HCT116 (cell line): ENCODE results near the gene COPA. TPM values are rescaled to one million over a fixed set of nuclear protein-coding genes. Genes with fewer than 3 reads are reported as not detected.
"Not testable (repeated sequence)": the region's sequence is repeated elsewhere in the genome, so short reads cannot be mapped to it uniquely, and the experiment has no call there.

Experiments
- ATAC-seq: fragments of 200-7000 bp; cut with Tn5 transposase; 2 replicates; pipeline ENCODE4 v1.9.1; 2020; ENCODE audit warnings: mild to moderate bottlenecking, moderate library complexity
- BruUV-seq: library from RNA; stranded (reverse); fragments of 400-500 nt; replicated peaks from 2 replicates; lab custom pipeline; 2021; lab: Mats Ljungman, UMichigan
- CTCF ChIA-PET: fragments of 300-600 bp; sonication (Branson Sonifier 250); formaldehyde crosslinking; loops from one replicate; lab custom pipeline; 2021; ENCODE audit warnings: antibody characterized with exemption; lab: Charles Lee
- POLR2A ChIA-PET: fragments of 300-600, 350-600 bp; sonication (Branson Sonifier 250); formaldehyde crosslinking; loops from one replicate; lab custom pipeline; 2021; ENCODE audit warnings: antibody characterized with exemption; lab: Charles Lee
- RAD21 ChIA-PET, 2 experiments: fragments of 300-600 bp; sonication (Branson Sonifier 250); formaldehyde crosslinking; loops; one replicate each; lab custom pipeline; 2023; ENCODE audit warnings: low total read pairs in 2 of 2; ENCODE audit not compliant: uncharacterized antibody in 2 of 2, unreplicated experiment in 2 of 2, low non-redundant PET in 1 of 2; lab: Charles Lee
- DNase-seq: peaks from one replicate; pipeline ENCODE4 v3.0.0-alpha.2; 2010; ENCODE audit warnings: low read depth, low spot score
- H2AFZ ChIP-seq: fragments of 200-600 bp; shearing (Covaris generic), sonication (generic); 2 replicates; pipeline ENCODE4 v1.6.1; 2017; ENCODE audit warnings: low read depth, mixed run types, mixed read lengths, antibody characterized with exemption, low read length; ENCODE audit not compliant: poor library complexity, severe bottlenecking
- H3K27ac ChIP-seq: 2 replicates; pipeline ENCODE4 v1.5.1; 2012; ENCODE audit warnings: low read depth, low read length
- H3K27me3 ChIP-seq: fragments of 200-600 bp; sonication (generic); 2 replicates; pipeline ENCODE4 v1.6.1; 2016; ENCODE audit warnings: mixed run types, low read length, mixed read lengths; ENCODE audit not compliant: insufficient read depth
- H3K36me3 ChIP-seq, 2 experiments: fragments of 200-500 bp in 1 of 2; fragments of 200-600 bp in 1 of 2; sonication (Bioruptor generic) in 1 of 2; sonication (generic) in 1 of 2; 2 replicates each; pipeline versions ENCODE4 v1.5.1 to v1.6.1; 2014 to 2016; ENCODE audit warnings: low read length in 2 of 2, inconsistent platforms in 1 of 2, mixed read lengths in 1 of 2, mixed run types in 1 of 2; ENCODE audit not compliant: insufficient read depth in 2 of 2, control insufficient read depth in 1 of 2
- H3K4me1 ChIP-seq, 2 experiments: fragments of 200-600 bp in 1 of 2; sonication (generic) in 1 of 2; 2 replicates each; pipeline versions ENCODE4 v1.5.1 to v1.6.1; 2012 to 2017; ENCODE audit warnings: low read length in 2 of 2, inconsistent platforms in 1 of 2, mild to moderate bottlenecking in 1 of 2, mixed read lengths in 1 of 2, mixed run types in 1 of 2, moderate library complexity in 1 of 2; ENCODE audit not compliant: insufficient read depth in 2 of 2, control insufficient read depth in 1 of 2
- H3K4me2 ChIP-seq: fragments of 200-600 bp; sonication (generic); 2 replicates; pipeline ENCODE4 v1.6.1; 2017; ENCODE audit warnings: mixed run types, low read length, mixed read lengths
- H3K4me3 ChIP-seq, 2 experiments: fragments of 200-600 bp in 1 of 2; sonication (generic) in 1 of 2; replicated peaks in 1 of 2; 2 replicates each; pipeline ENCODE4 v1.5.1; 2011 to 2016; ENCODE audit warnings: low read length in 2 of 2, control low read depth in 1 of 2, low read depth in 1 of 2, mild to moderate bottlenecking in 1 of 2, mixed read lengths in 1 of 2, mixed run types in 1 of 2
- H3K79me2 ChIP-seq: fragments of 200-600 bp; sonication (generic); 2 replicates; pipeline ENCODE4 v1.6.1; 2017; ENCODE audit warnings: mild to moderate bottlenecking, mixed run types, low read length, moderate library complexity, mixed read lengths; ENCODE audit not compliant: insufficient read depth
- H3K9ac ChIP-seq: fragments of 200-600 bp; sonication (generic); 2 replicates; pipeline ENCODE4 v1.6.1; 2016; ENCODE audit warnings: low read length, mixed read lengths
- H3K9me2 ChIP-seq: fragments of 200-600 bp; sonication (generic), shearing (Covaris generic); 2 replicates; pipeline ENCODE4 v1.6.1; 2017; ENCODE audit warnings: mixed run types, mild to moderate bottlenecking, moderate library complexity; ENCODE audit not compliant: insufficient read depth
- H3K9me3 ChIP-seq, 2 experiments: fragments of 200-500 bp in 1 of 2; fragments of 200-600 bp in 1 of 2; sonication (Bioruptor generic) in 1 of 2; sonication (generic) in 1 of 2; 2 replicates each; pipeline ENCODE4 v1.6.1; 2014 to 2017; ENCODE audit warnings: low read length in 2 of 2, mixed read lengths in 2 of 2, inconsistent platforms in 1 of 2, low read depth in 1 of 2, mild to moderate bottlenecking in 1 of 2, mixed run types in 1 of 2, moderate library complexity in 1 of 2; ENCODE audit not compliant: control insufficient read depth in 1 of 2, insufficient read depth in 1 of 2
- H4K20me1 ChIP-seq: fragments of 200-600 bp; sonication (generic), shearing (Covaris generic); 2 replicates; pipeline ENCODE4 v1.6.1; 2017; ENCODE audit warnings: mixed run types, mild to moderate bottlenecking, moderate library complexity; ENCODE audit not compliant: insufficient read depth
- TCF7L2 ChIP-seq: IDR thresholded peaks from 2 replicates; pipeline ENCODE4 v1.7.0; 2011; ENCODE audit warnings: borderline replicate concordance, inconsistent platforms; ENCODE audit not compliant: insufficient read depth, insufficient read length; ENCODE audit errors: extremely low read depth
- ZFX ChIP-seq: fragments of 450-650 bp; IDR thresholded peaks from 2 replicates; pipeline ENCODE4 v1.6.1; 2017
- intact Hi-C: fragments of 100-400 bp; cut with micrococcal nuclease; formaldehyde crosslinking; loops from 2 replicates; pipeline ENCODE4 v1.10.0; 2022
- total RNA-seq: library from RNA; stranded (reverse); gene quantifications from one replicate; pipeline ENCODE4 v1.2.1, GENCODE V29; 2021; ENCODE audit not compliant: unreplicated experiment
- TF ChIP-seq, protein P1 (sequence below): IDR thresholded peaks from 2 replicates; pipeline ENCODE4 v1.6.1; 2012; ENCODE audit warnings: low read depth

The COPA gene
- total RNA-seq, 1 experiment from 2014 or later = 132 TPM

DNA sequence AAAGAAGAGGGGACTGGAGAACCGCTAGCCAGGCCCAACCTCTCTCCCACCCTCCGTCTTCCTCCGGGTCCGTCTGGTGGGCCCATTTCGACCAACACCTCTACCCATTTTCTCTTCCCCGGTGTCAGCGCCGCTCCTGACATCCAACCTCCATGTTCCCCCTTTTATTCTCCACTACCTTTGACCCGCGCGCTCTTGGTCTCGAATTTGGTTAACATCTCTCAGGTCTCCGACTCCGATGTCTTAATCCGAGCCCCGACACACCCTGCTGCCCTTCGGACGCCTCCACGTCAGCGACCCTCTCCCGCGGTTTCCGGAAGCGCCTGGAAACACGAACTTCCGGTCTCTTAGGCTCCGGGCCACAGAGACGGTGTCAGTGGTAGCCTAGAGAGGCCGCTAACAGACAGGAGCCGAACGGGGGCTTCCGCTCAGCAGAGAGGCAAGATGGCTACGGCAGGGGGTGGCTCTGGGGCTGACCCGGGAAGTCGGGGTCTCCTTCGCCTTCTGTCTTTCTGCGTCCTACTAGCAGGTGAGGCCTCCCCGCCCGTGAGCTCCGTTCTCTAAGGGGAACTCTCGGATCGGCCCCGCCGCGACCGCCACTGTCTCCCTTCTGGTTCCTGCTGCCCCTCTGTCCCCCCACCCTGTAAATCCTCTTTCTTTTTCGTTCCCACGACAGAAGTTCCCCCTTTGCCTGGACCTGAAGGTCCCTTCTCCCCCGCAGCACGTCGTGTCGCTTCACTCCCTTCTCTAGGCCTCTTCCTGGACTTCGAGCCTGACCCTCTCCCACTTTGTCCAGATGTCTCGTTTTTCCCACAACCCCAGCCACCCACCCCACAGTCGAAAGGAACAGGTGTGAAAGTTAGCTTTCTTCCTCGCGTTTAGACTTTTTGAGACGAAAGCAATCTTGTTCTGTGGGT, at the start of gene COPA, which contains the start of gene NCSTN (continued):
- TF ChIP-seq, protein P1, sequence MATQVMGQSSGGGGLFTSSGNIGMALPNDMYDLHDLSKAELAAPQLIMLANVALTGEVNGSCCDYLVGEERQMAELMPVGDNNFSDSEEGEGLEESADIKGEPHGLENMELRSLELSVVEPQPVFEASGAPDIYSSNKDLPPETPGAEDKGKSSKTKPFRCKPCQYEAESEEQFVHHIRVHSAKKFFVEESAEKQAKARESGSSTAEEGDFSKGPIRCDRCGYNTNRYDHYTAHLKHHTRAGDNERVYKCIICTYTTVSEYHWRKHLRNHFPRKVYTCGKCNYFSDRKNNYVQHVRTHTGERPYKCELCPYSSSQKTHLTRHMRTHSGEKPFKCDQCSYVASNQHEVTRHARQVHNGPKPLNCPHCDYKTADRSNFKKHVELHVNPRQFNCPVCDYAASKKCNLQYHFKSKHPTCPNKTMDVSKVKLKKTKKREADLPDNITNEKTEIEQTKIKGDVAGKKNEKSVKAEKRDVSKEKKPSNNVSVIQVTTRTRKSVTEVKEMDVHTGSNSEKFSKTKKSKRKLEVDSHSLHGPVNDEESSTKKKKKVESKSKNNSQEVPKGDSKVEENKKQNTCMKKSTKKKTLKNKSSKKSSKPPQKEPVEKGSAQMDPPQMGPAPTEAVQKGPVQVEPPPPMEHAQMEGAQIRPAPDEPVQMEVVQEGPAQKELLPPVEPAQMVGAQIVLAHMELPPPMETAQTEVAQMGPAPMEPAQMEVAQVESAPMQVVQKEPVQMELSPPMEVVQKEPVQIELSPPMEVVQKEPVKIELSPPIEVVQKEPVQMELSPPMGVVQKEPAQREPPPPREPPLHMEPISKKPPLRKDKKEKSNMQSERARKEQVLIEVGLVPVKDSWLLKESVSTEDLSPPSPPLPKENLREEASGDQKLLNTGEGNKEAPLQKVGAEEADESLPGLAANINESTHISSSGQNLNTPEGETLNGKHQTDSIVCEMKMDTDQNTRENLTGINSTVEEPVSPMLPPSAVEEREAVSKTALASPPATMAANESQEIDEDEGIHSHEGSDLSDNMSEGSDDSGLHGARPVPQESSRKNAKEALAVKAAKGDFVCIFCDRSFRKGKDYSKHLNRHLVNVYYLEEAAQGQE = no peak
- TF ChIP-seq TCF7L2 = peak; percentile 73
- peak; percentile 35 for TF ChIP-seq ZFX

DNA sequence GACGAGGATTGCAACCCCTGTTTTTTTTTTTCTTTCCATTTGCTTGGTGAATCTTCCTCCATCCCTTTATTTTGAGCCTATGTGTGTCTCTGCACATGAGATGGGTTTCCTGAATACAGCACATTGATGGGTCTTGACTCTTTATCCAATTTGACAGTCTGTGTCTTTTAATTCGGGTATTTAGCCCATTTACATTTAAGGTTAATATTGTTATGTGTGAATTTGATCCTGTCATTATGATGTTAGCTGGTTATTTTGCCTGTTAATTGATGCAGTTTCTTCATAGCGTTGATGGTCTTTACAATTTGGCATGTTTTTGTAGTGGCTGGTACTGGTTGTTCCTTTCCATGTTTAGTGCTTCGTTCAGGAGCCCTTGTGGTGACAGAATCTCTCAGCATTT, 45.4 kb upstream of the COPA start:
- H3K79me2 ChIP-seq, H3K36me3 ChIP-seq, H3K9ac ChIP-seq, CTCF ChIA-PET, H3K27ac ChIP-seq, H3K9me3 ChIP-seq, H3K4me2 ChIP-seq, BruUV-seq, DNase-seq, intact Hi-C loops, H3K9me2 ChIP-seq, ATAC-seq, H4K20me1 ChIP-seq, H3K27me3 ChIP-seq, H3K4me1 ChIP-seq, RAD21 ChIA-PET, H3K4me3 ChIP-seq, H2AFZ ChIP-seq: not testable (repeated sequence)
- POLR2A ChIA-PET = interaction anchor here (0.7 kb wide), 1 partner anchor 35 kb away, joined by 3 read pairs; no protein-coding TSS in a partner anchor

DNA sequence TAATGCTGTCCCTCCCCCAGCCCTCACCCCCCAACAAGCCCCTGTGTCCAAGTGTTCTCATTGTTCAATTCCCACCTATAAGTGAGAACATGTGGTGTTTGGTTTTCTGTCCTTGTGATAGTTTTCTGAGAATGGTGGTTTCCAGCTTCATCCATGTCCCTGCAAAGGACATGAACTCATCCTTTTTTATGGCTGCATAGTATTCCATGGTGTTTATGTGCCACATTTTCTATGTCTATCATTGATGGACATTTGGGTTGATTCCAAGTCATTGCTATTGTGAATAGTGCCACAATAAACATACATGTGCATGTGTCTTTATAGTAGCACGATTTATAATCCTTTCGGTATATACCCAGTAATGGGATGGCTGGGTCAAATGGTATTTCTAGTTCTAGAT, 41.8 kb upstream of the COPA start:
- H3K9me2 ChIP-seq, H3K4me1 ChIP-seq, H3K9me3 ChIP-seq, H3K4me3 ChIP-seq, H4K20me1 ChIP-seq, H3K4me2 ChIP-seq, H3K9ac ChIP-seq, DNase-seq, H3K27me3 ChIP-seq, BruUV-seq, H2AFZ ChIP-seq, intact Hi-C loops, RAD21 ChIA-PET, H3K36me3 ChIP-seq, H3K27ac ChIP-seq, H3K79me2 ChIP-seq, CTCF ChIA-PET, POLR2A ChIA-PET, ATAC-seq: not testable (repeated sequence)
